ENCODE results near the gene SPANXN2. TPM values are rescaled to one million over a fixed set of nuclear protein-coding genes. Genes with fewer than 3 reads are reported as not detected.

The SPANXN2 gene, protein sequence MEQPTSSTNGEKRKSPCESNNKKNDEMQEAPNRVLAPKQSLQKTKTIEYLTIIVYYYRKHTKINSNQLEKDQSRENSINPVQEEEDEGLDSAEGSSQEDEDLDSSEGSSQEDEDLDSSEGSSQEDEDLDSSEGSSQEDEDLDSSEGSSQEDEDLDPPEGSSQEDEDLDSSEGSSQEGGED
- not detected in 2 replicates for total RNA-seq

DNA sequence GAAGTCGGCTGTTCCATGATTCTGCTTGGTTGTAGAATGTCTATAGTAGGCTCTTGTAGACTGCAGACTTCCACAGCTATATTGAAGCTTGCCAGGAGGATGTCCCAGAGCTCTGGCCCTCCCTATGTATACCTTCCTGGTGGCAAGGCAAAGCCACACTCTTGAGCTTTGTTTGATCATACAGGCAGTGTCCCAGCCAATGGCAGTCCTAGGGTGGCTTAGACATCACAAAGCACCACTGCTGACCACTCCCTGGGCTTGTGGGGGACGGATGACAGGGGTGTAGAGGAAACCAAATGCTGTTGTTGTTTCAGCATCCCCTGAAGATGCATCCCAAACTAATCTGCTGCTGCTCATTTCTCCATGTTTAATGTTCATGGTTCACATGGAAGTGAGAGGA, at the start of gene SPANXN2:
Gene SPANXN2 (minus strand): TSS at position 101 of the 400 bp plus-strand sequence. CDS start 84 bp downstream, at position 17.

Other genes starting within 250 kb of the SPANXN2 start
- not detected in 2 replicates for gene SPANXN3, start 203.3 kb downstream of the SPANXN2 start, total RNA-seq
- gene SLITRK4, start 84.7 kb downstream of the SPANXN2 start, total RNA-seq: 2.2 and 3.4 TPM in 2 replicates
- gene UBE2NL, start 163.3 kb upstream of the SPANXN2 start, total RNA-seq: not detected in 2 replicates

Measured in cardiac ventricle fibroblast (primary cell).